Fibroblast of the aortic adventitia (primary cell): Measurements from ENCODE around the gene DIAPH3. TPM values are rescaled to one million over a fixed set of nuclear protein-coding genes. Genes with fewer than 3 reads are reported as not detected.

Experiments
- DNase-seq: peaks from one replicate; pipeline ENCODE4 v3.0.0-alpha.2; 2010; ENCODE audit warnings: low read depth
- H3K4me3 ChIP-seq: 2 replicates; pipeline ENCODE4 v1.5.1; 2011; ENCODE audit warnings: low read depth, mild to moderate bottlenecking, control low read depth, low read length, moderate library complexity
- CTCF ChIP-seq: IDR thresholded peaks from 2 replicates; pipeline ENCODE4 v1.5.1; 2011; ENCODE audit warnings: mild to moderate bottlenecking, low read length, control low read depth, inconsistent platforms; ENCODE audit not compliant: insufficient read depth
- total RNA-seq: library from RNA; depleted of rRNA; stranded (reverse); fragments of >200 nt; gene quantifications from 2 replicates; pipeline ENCODE4 v1.2.3, GENCODE V29; 2012; ENCODE audit warnings: low replicate concordance

Gene DIAPH3
- total RNA-seq, 1 donor, result 40.9 TPM

- no peak overlapping the region for H3K4me3 ChIP-seq
- no peak for TF ChIP-seq CTCF
- no peak for DNase-seq
These were observed 409.3 kb downstream of the DIAPH3 start for GRCh38 chr13:59754411-59754810.

DNA sequence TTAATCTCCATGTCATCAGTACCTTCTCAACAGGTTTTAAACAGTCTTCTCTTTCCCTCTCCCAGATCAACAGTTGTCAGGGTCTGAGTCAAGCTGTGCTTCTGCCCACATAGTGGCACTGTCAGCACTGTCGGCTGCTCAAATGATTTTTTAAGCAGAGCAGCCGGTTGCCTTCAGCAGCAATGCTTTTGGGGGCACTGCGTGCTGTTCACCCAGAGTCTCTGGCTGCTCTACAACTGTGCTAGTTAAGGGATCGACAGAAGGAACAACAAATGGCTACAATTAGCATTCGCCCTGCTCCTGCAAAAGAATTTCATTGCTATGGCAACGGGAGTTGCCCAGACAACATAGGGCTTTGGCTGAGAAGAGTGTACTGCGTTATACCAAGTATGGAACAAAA, 412.9 kb downstream of the DIAPH3 start:
- H3K4me3 ChIP-seq, result no peak overlapping the region
- DNase-seq, result peak; percentile 53
- TF ChIP-seq CTCF, result no peak

GRCh38 chr13:59748046-59748445, 415.7 kb downstream of the DIAPH3 start:
- no peak overlapping the region for H3K4me3 ChIP-seq
- no peak for TF ChIP-seq CTCF
- DNase-seq, result no peak

GRCh38 chr13:59747529-59747928, 416.2 kb downstream of the DIAPH3 start:
- H3K4me3 ChIP-seq, result no peak overlapping the region
- no peak for TF ChIP-seq CTCF
- no peak for DNase-seq

DNA sequence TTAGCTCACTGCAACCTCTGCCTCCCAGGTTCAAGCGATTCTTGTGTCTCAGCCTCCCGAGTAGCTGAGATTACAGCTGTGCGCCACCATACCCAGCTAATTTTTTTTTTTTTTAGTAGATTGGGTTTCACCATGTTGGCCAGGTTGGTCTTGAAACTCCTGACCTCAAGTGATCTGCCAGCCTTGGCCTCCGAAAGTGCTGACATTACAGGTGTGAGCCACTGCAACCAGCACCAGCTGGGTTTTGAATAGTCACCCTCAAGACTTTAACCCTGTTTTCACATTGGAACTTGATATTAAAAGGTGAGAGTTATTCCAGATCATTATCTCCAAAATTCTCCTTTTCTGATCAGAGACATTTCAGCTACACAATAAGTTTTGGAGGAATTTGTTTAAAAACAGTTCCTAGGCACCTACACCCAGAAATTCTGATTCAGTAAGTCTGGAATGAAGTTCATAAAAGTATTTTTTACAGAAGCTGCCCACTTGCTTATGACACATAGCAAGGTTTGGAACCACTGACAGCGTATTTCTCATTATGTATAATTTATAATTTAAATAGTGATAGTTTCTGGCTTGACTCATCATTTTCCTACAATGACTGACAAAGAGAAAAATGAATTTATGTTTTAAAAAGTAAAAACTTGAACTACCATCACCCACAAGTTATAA, 417.3 kb downstream of the DIAPH3 start:
- no peak for TF ChIP-seq CTCF
- H3K4me3 ChIP-seq, result no peak overlapping the region
- peak; percentile 58 for DNase-seq

- peak; percentile 62 for DNase-seq
- no peak overlapping the region for H3K4me3 ChIP-seq
- no peak for TF ChIP-seq CTCF
These were observed 418.3 kb downstream of the DIAPH3 start for GRCh38 chr13:59745392-59745788.
